H1 (cell line): ENCODE measurements around the gene PRKN. TPM values are rescaled to one million over a fixed set of nuclear protein-coding genes. Genes with fewer than 3 reads are reported as not detected.

Source experiments
- CTCF ChIA-PET: fragments of 300-600 bp; sonication (Branson Sonifier 250); formaldehyde crosslinking; loops from one replicate; lab custom pipeline; 2021; ENCODE audit not compliant: partially characterized antibody; lab: Charles Lee
- POLR2A ChIA-PET: fragments of 300-600 bp; sonication (Branson Sonifier 250); formaldehyde crosslinking; loops from one replicate; lab custom pipeline; 2021; ENCODE audit warnings: inconsistent platforms; ENCODE audit not compliant: partially characterized antibody; lab: Charles Lee
- DNase-seq, 2 experiments: peaks; one replicate each; pipeline versions ENCODE4 v3.0.0 to v3.0.0-alpha.2; 2010 to 2022; ENCODE audit warnings: low spot score in 2 of 2, low read depth in 1 of 2, mixed read lengths in 1 of 2
- FAIRE-seq: peaks from 2 replicates; lab custom pipeline; 2011; peaks lifted over from hg19 to GRCh38; lab: Jason Lieb, UNC
- H2AFZ ChIP-seq: 2 replicates; pipeline ENCODE4 v1.8.1; 2012; ENCODE audit warnings: low read length, inconsistent platforms
- H2AK5ac ChIP-seq: 2 replicates; pipeline ENCODE4 v1.6.1; 2013; ENCODE audit warnings: low read depth, low read length
- H2BK120ac ChIP-seq: replicated peaks from 2 replicates; pipeline ENCODE3; 2013; ENCODE audit warnings: low read depth, low read length, inconsistent platforms
- H2BK12ac ChIP-seq: 2 replicates; pipeline ENCODE4 v1.6.1; 2013; ENCODE audit warnings: low read depth, low read length
- H2BK15ac ChIP-seq: 2 replicates; pipeline ENCODE4 v1.6.1; 2013; ENCODE audit warnings: low read length
- H2BK20ac ChIP-seq: 2 replicates; pipeline ENCODE4 v1.6.1; 2013; ENCODE audit warnings: low read length
- H2BK5ac ChIP-seq: 2 replicates; pipeline ENCODE4 v1.6.1; 2013; ENCODE audit warnings: low read depth, low read length
- H3K14ac ChIP-seq: 2 replicates; pipeline ENCODE4 v1.6.1; 2013; ENCODE audit warnings: inconsistent platforms; ENCODE audit not compliant: insufficient read length
- H3K18ac ChIP-seq: 2 replicates; pipeline ENCODE4 v1.6.1; 2013; ENCODE audit warnings: low read length; ENCODE audit errors: extremely low read depth
- H3K23ac ChIP-seq: 2 replicates; pipeline ENCODE4 v1.6.1; 2013; ENCODE audit warnings: inconsistent platforms; ENCODE audit not compliant: insufficient read length
- H3K23me2 ChIP-seq: 2 replicates; pipeline ENCODE4 v1.6.1; 2013; ENCODE audit warnings: low read depth, low read length
- H3K27ac ChIP-seq: 2 replicates; pipeline ENCODE4 v1.6.1; 2011; ENCODE audit warnings: low read depth, low read length, inconsistent platforms
- H3K27me3 ChIP-seq, 4 experiments: replicated peaks in 1 of 4; 1 replicate in 1 of 4; 2 replicates in 3 of 4; pipeline versions ENCODE4 v1.6.1 to v1.8.1; 2011 to 2013; ENCODE audit warnings: low read length in 3 of 4, mild to moderate bottlenecking in 3 of 4, inconsistent platforms in 2 of 4, mixed read lengths in 2 of 4, moderate library complexity in 1 of 4; ENCODE audit not compliant: control insufficient read depth in 3 of 4, insufficient read depth in 3 of 4; ENCODE audit errors: extremely low read depth in 1 of 4
- H3K36me3 ChIP-seq, 4 experiments: 2 replicates each; pipeline versions ENCODE4 v1.6.1 to v1.8.1; 2011 to 2013; ENCODE audit warnings: mild to moderate bottlenecking in 4 of 4, low read length in 3 of 4, moderate library complexity in 2 of 4, control low read depth in 1 of 4, inconsistent platforms in 1 of 4; ENCODE audit not compliant: insufficient read depth in 4 of 4, control insufficient read depth in 2 of 4
- H3K4ac ChIP-seq: replicated peaks from 2 replicates; pipeline ENCODE3; 2013; ENCODE audit warnings: low read length, low read depth, mixed read lengths, inconsistent platforms; ENCODE audit not compliant: insufficient read length
- H3K4me1 ChIP-seq, 4 experiments: replicated peaks in 1 of 4; 1 replicate in 1 of 4; 2 replicates in 3 of 4; pipeline versions ENCODE4 v1.6.1 to v1.8.1; 2011 to 2013; ENCODE audit warnings: low read length in 3 of 4, inconsistent platforms in 2 of 4, mixed read lengths in 1 of 4; ENCODE audit not compliant: insufficient read depth in 4 of 4, control insufficient read depth in 3 of 4
- H3K4me2 ChIP-seq, 2 experiments: 2 replicates each; pipeline versions ENCODE4 v1.6.1 to v1.8.1; 2011 to 2013; ENCODE audit warnings: low read depth in 2 of 2, low read length in 2 of 2, control low read depth in 1 of 2, inconsistent platforms in 1 of 2, mild to moderate bottlenecking in 1 of 2; ENCODE audit not compliant: insufficient read depth in 1 of 2
- H3K4me3 ChIP-seq, 4 experiments: fragments of 200-600, 300-600 bp in 1 of 4; sonication (generic), shearing (Covaris generic), sonication (Bioruptor Twin) in 1 of 4; 2 replicates each; pipeline versions ENCODE4 v1.5.1 to v1.8.1; 2011 to 2016; ENCODE audit warnings: low read length in 4 of 4, low read depth in 3 of 4, control low read depth in 2 of 4, inconsistent platforms in 2 of 4, mild to moderate bottlenecking in 2 of 4, mixed read lengths in 1 of 4, moderate library complexity in 1 of 4; ENCODE audit not compliant: insufficient read depth in 2 of 4; ENCODE audit errors: extremely low read depth in 1 of 4
- H3K56ac ChIP-seq: replicated peaks from 2 replicates; pipeline ENCODE3; 2013; ENCODE audit warnings: low read depth, mild to moderate bottlenecking, mixed read lengths, low read length, inconsistent platforms; ENCODE audit not compliant: insufficient read length
- H3K79me1 ChIP-seq: 2 replicates; pipeline ENCODE4 v1.6.1; 2013; ENCODE audit warnings: low read depth, low read length, control low read depth
- H3K79me2 ChIP-seq, 2 experiments: 2 replicates each; pipeline versions ENCODE4 v1.6.1 to v1.8.1; 2012 to 2013; ENCODE audit warnings: low read length in 2 of 2, mild to moderate bottlenecking in 2 of 2, inconsistent platforms in 1 of 2; ENCODE audit not compliant: insufficient read depth in 2 of 2, control insufficient read depth in 1 of 2
- H3K9ac ChIP-seq, 4 experiments: replicated peaks in 1 of 4; 1 replicate in 1 of 4; 2 replicates in 3 of 4; pipeline versions ENCODE4 v1.6.1 to v1.8.1; 2011 to 2013; ENCODE audit warnings: low read depth in 3 of 4, low read length in 3 of 4, control low read depth in 2 of 4, mild to moderate bottlenecking in 2 of 4, moderate library complexity in 2 of 4, inconsistent platforms in 1 of 4; ENCODE audit errors: extremely low read depth in 1 of 4
- H3K9me3 ChIP-seq, 2 experiments: 2 replicates each; pipeline versions ENCODE4 v1.6.1 to v1.8.1; 2012 to 2013; ENCODE audit warnings: mild to moderate bottlenecking in 2 of 2, moderate library complexity in 2 of 2, control low read depth in 1 of 2, inconsistent platforms in 1 of 2, low read depth in 1 of 2, low read length in 1 of 2, mixed read lengths in 1 of 2; ENCODE audit not compliant: insufficient read depth in 2 of 2
- H4K20me1 ChIP-seq, 2 experiments: replicated peaks in 1 of 2; 2 replicates each; pipeline versions ENCODE3 to v1.8.1; 2011 to 2013; ENCODE audit warnings: inconsistent platforms in 2 of 2, low read length in 2 of 2, mild to moderate bottlenecking in 1 of 2; ENCODE audit not compliant: insufficient read depth in 2 of 2, control insufficient read depth in 1 of 2
- H4K5ac ChIP-seq: 2 replicates; pipeline ENCODE4 v1.6.1; 2013; ENCODE audit warnings: low read length, low read depth, mixed read lengths, inconsistent platforms; ENCODE audit not compliant: insufficient read length
- H4K8ac ChIP-seq: 2 replicates; pipeline ENCODE4 v1.8.0; 2013; ENCODE audit warnings: mild to moderate bottlenecking, moderate library complexity, low read length, inconsistent platforms; ENCODE audit not compliant: insufficient read depth; ENCODE audit errors: extremely low read depth
- H4K91ac ChIP-seq: replicated peaks from 2 replicates; pipeline ENCODE3; 2013; ENCODE audit warnings: low read length, mixed read lengths, inconsistent platforms; ENCODE audit not compliant: insufficient read length
- TAF7 ChIP-seq: optimal IDR thresholded peaks from 2 replicates; pipeline ENCODE3; 2011; ENCODE audit warnings: low read depth, mild to moderate bottlenecking, inconsistent platforms, low read length, moderate library complexity, borderline replicate concordance
- WGBS, 2 experiments: shearing (Covaris generic) in 1 of 2; methylation state at CpG; one replicate each; pipeline versions ENCODE4 v1.1.6 to v1.1.7; 2013 to 2015; ENCODE audit warnings: low lambda C conversion rate in 2 of 2, mixed read lengths in 2 of 2, inconsistent platforms in 1 of 2, low coverage in 1 of 2, missing lambda C conversion rate in 1 of 2; ENCODE audit not compliant: insufficient replicate concordance in 2 of 2, insufficient coverage in 1 of 2, insufficient read length in 1 of 2; ENCODE audit errors: extremely low coverage in 1 of 2, missing lambda C conversion rate in 1 of 2; 5-methylcytosine and 5-hydroxymethylcytosine counted together
- polyA plus RNA-seq, 7 experiments: library from polyadenylated mRNA; depleted of rRNA in 3 of 7; stranded (reverse) in 5 of 7; unstranded in 2 of 7; fragments of >200 nt in 5 of 7; fragments of 200-250 nt in 2 of 7; gene quantifications; 1 replicate in 5 of 7; 2 replicates in 1 of 7; 4 replicates in 1 of 7; pipeline versions ENCODE4 v1.2.1 to v1.2.3, GENCODE V29; 2011 to 2013; ENCODE audit warnings: missing spikeins in 2 of 7, mixed read lengths in 2 of 7
- total RNA-seq: library from RNA; stranded (reverse); fragmentation: NEBNext Ultra II Directional; extraction: Animal tissue kit (Norgen Biotek cat#: 25700); gene quantifications from 2 replicates; pipeline ENCODE4 v1.2.1, GENCODE V29; 2021

The PRKN gene
- total and polyA plus RNA-seq, 2 of the 8 experiments (the other 6 are each of a cell fraction or from before 2014, with no cell fraction given): 0.13 to 0.29 TPM

GRCh38 chr6:162489101-162489976, 238.2 kb downstream of the PRKN start:
- no peaks in the 10 kb centered on the region for H3K79me2 ChIP-seq
- no peak overlapping the region for H2BK12ac ChIP-seq
- POLR2A ChIA-PET: no interaction called here
- no peak for TF ChIP-seq TAF7
- TF ChIP-seq, all 59 proteins: peak for 0
- Histone ChIP-seq H3K18ac (no peak overlapping the region), H2AFZ (no peak overlapping the region), H3K9me3 (no peaks in the 10 kb centered on the region), H3K27me3 (no peaks in the 10 kb centered on the region), H3K56ac (no peak overlapping the region), H3K4me1 (peaks cover 0 to 3% (median 0%) of the 10 kb centered on the region in 4 experiments; a peak in 2 of 7 replicates), H3K79me1 (no peaks in the 10 kb centered on the region), H4K8ac (no peak overlapping the region), H2AK5ac (no peak overlapping the region), H2BK5ac (no peak overlapping the region), H3K23me2 (no peaks in the 10 kb centered on the region), H2BK20ac (no peak overlapping the region), H3K14ac (no peak overlapping the region), H3K36me3 (no peaks in the 10 kb centered on the region), H3K27ac (no peak overlapping the region), H3K9ac (no peak overlapping the region), H3K4me3 (no peak overlapping the region), H3K4ac (no peak overlapping the region), H2BK120ac (no peak overlapping the region), H2BK15ac (no peak overlapping the region), H4K20me1 (no peaks in the 10 kb centered on the region), H4K91ac (no peak overlapping the region), H3K4me2 (no peak overlapping the region), H4K5ac (no peak overlapping the region), H3K23ac (no peak overlapping the region)
- DNase-seq: no peak
- CTCF ChIA-PET: no interaction called here
- 87% methylated on average over 5 of the region's 5 CpGs; no CpG with 5 or more reads in 1 of the 2 experiments for WGBS, 2 experiments
- no peak for FAIRE-seq
